HCT116 (cell line): Measurements from ENCODE around the gene TLE4. TPM values are rescaled to one million over a fixed set of nuclear protein-coding genes. Genes with fewer than 3 reads are reported as not detected.
"Not testable (repeated sequence)": the region's sequence is repeated elsewhere in the genome, so short reads cannot be mapped to it uniquely, and the experiment has no call there.

Source experiments
- ATAC-seq: fragments of 200-7000 bp; cut with Tn5 transposase; 2 replicates; pipeline ENCODE4 v1.9.1; 2020; ENCODE audit warnings: mild to moderate bottlenecking, moderate library complexity
- BruUV-seq: library from RNA; stranded (reverse); fragments of 400-500 nt; replicated peaks from 2 replicates; lab custom pipeline; 2021; lab: Mats Ljungman, UMichigan
- CTCF ChIA-PET: fragments of 300-600 bp; sonication (Branson Sonifier 250); formaldehyde crosslinking; loops from one replicate; lab custom pipeline; 2021; ENCODE audit warnings: antibody characterized with exemption; lab: Charles Lee
- POLR2A ChIA-PET: fragments of 300-600, 350-600 bp; sonication (Branson Sonifier 250); formaldehyde crosslinking; loops from one replicate; lab custom pipeline; 2021; ENCODE audit warnings: antibody characterized with exemption; lab: Charles Lee
- RAD21 ChIA-PET, 2 experiments: fragments of 300-600 bp; sonication (Branson Sonifier 250); formaldehyde crosslinking; loops; one replicate each; lab custom pipeline; 2023; ENCODE audit warnings: low total read pairs in 2 of 2; ENCODE audit not compliant: uncharacterized antibody in 2 of 2, unreplicated experiment in 2 of 2, low non-redundant PET in 1 of 2; lab: Charles Lee
- DNase-seq: peaks from one replicate; pipeline ENCODE4 v3.0.0-alpha.2; 2010; ENCODE audit warnings: low read depth, low spot score
- H2AFZ ChIP-seq: fragments of 200-600 bp; shearing (Covaris generic), sonication (generic); 2 replicates; pipeline ENCODE4 v1.6.1; 2017; ENCODE audit warnings: low read depth, mixed run types, mixed read lengths, antibody characterized with exemption, low read length; ENCODE audit not compliant: poor library complexity, severe bottlenecking
- H3K27ac ChIP-seq: 2 replicates; pipeline ENCODE4 v1.5.1; 2012; ENCODE audit warnings: low read depth, low read length
- H3K27me3 ChIP-seq: fragments of 200-600 bp; sonication (generic); 2 replicates; pipeline ENCODE4 v1.6.1; 2016; ENCODE audit warnings: mixed run types, low read length, mixed read lengths; ENCODE audit not compliant: insufficient read depth
- H3K36me3 ChIP-seq, 2 experiments: fragments of 200-500 bp in 1 of 2; fragments of 200-600 bp in 1 of 2; sonication (Bioruptor generic) in 1 of 2; sonication (generic) in 1 of 2; 2 replicates each; pipeline versions ENCODE4 v1.5.1 to v1.6.1; 2014 to 2016; ENCODE audit warnings: low read length in 2 of 2, inconsistent platforms in 1 of 2, mixed read lengths in 1 of 2, mixed run types in 1 of 2; ENCODE audit not compliant: insufficient read depth in 2 of 2, control insufficient read depth in 1 of 2
- H3K4me1 ChIP-seq, 2 experiments: fragments of 200-600 bp in 1 of 2; sonication (generic) in 1 of 2; 2 replicates each; pipeline versions ENCODE4 v1.5.1 to v1.6.1; 2012 to 2017; ENCODE audit warnings: low read length in 2 of 2, inconsistent platforms in 1 of 2, mild to moderate bottlenecking in 1 of 2, mixed read lengths in 1 of 2, mixed run types in 1 of 2, moderate library complexity in 1 of 2; ENCODE audit not compliant: insufficient read depth in 2 of 2, control insufficient read depth in 1 of 2
- H3K4me2 ChIP-seq: fragments of 200-600 bp; sonication (generic); 2 replicates; pipeline ENCODE4 v1.6.1; 2017; ENCODE audit warnings: mixed run types, low read length, mixed read lengths
- H3K4me3 ChIP-seq, 2 experiments: fragments of 200-600 bp in 1 of 2; sonication (generic) in 1 of 2; replicated peaks in 1 of 2; 2 replicates each; pipeline ENCODE4 v1.5.1; 2011 to 2016; ENCODE audit warnings: low read length in 2 of 2, control low read depth in 1 of 2, low read depth in 1 of 2, mild to moderate bottlenecking in 1 of 2, mixed read lengths in 1 of 2, mixed run types in 1 of 2
- H3K79me2 ChIP-seq: fragments of 200-600 bp; sonication (generic); 2 replicates; pipeline ENCODE4 v1.6.1; 2017; ENCODE audit warnings: mild to moderate bottlenecking, mixed run types, low read length, moderate library complexity, mixed read lengths; ENCODE audit not compliant: insufficient read depth
- H3K9ac ChIP-seq: fragments of 200-600 bp; sonication (generic); 2 replicates; pipeline ENCODE4 v1.6.1; 2016; ENCODE audit warnings: low read length, mixed read lengths
- H3K9me2 ChIP-seq: fragments of 200-600 bp; sonication (generic), shearing (Covaris generic); 2 replicates; pipeline ENCODE4 v1.6.1; 2017; ENCODE audit warnings: mixed run types, mild to moderate bottlenecking, moderate library complexity; ENCODE audit not compliant: insufficient read depth
- H3K9me3 ChIP-seq, 2 experiments: fragments of 200-500 bp in 1 of 2; fragments of 200-600 bp in 1 of 2; sonication (Bioruptor generic) in 1 of 2; sonication (generic) in 1 of 2; 2 replicates each; pipeline ENCODE4 v1.6.1; 2014 to 2017; ENCODE audit warnings: low read length in 2 of 2, mixed read lengths in 2 of 2, inconsistent platforms in 1 of 2, low read depth in 1 of 2, mild to moderate bottlenecking in 1 of 2, mixed run types in 1 of 2, moderate library complexity in 1 of 2; ENCODE audit not compliant: control insufficient read depth in 1 of 2, insufficient read depth in 1 of 2
- H4K20me1 ChIP-seq: fragments of 200-600 bp; sonication (generic), shearing (Covaris generic); 2 replicates; pipeline ENCODE4 v1.6.1; 2017; ENCODE audit warnings: mixed run types, mild to moderate bottlenecking, moderate library complexity; ENCODE audit not compliant: insufficient read depth
- CBX3 ChIP-seq: IDR thresholded peaks from 2 replicates; pipeline ENCODE4 v1.6.1; 2012; ENCODE audit warnings: low read depth
- CEBPB ChIP-seq: IDR thresholded peaks from 2 replicates; pipeline ENCODE4 v1.6.1; 2012; ENCODE audit warnings: low read depth
- ELF1 ChIP-seq: IDR thresholded peaks from 2 replicates; pipeline ENCODE4 v1.6.1; 2012; ENCODE audit warnings: low read depth, borderline replicate concordance
- EZH2 ChIP-seq: fragments of 200-600 bp; sonication (generic); IDR thresholded peaks from 2 replicates; pipeline ENCODE4 v1.6.1; 2017; ENCODE audit warnings: antibody characterized with exemption, mixed run types
- EZH2phosphoT487 ChIP-seq: fragments of 200-600 bp; IDR thresholded peaks from 2 replicates; pipeline ENCODE4 v1.6.1; 2018; ENCODE audit warnings: antibody characterized with exemption, borderline replicate concordance
- FOSL1 ChIP-seq: IDR thresholded peaks from 2 replicates; pipeline ENCODE4 v1.6.1; 2012; ENCODE audit warnings: low read depth
- POLR2A ChIP-seq: IDR thresholded peaks from 2 replicates; pipeline ENCODE4 v1.7.0; 2011; ENCODE audit warnings: borderline replicate concordance; ENCODE audit not compliant: insufficient read depth, insufficient read length; ENCODE audit errors: extremely low read depth
- SIN3A ChIP-seq: IDR thresholded peaks from 2 replicates; pipeline ENCODE4 v1.6.1; 2012; ENCODE audit warnings: low read depth
- SP1 ChIP-seq: IDR thresholded peaks from 2 replicates; pipeline ENCODE4 v1.6.1; 2012; ENCODE audit warnings: low read depth
- SRF ChIP-seq: IDR thresholded peaks from 2 replicates; pipeline ENCODE4 v1.6.1; 2012; ENCODE audit warnings: low read depth
- ZFX ChIP-seq: fragments of 450-650 bp; IDR thresholded peaks from 2 replicates; pipeline ENCODE4 v1.6.1; 2017
- intact Hi-C: fragments of 100-400 bp; cut with micrococcal nuclease; formaldehyde crosslinking; loops from 2 replicates; pipeline ENCODE4 v1.10.0; 2022
- total RNA-seq: library from RNA; stranded (reverse); gene quantifications from one replicate; pipeline ENCODE4 v1.2.1, GENCODE V29; 2021; ENCODE audit not compliant: unreplicated experiment
- TF ChIP-seq, protein P1 (sequence below): IDR thresholded peaks from 2 replicates; pipeline ENCODE4 v1.6.1; 2012
- TF ChIP-seq, protein P2 (sequence below): IDR thresholded peaks from 2 replicates; pipeline ENCODE4 v1.6.1; 2012; ENCODE audit warnings: low read depth
- TF ChIP-seq, protein P3 (sequence below), 3 experiments: fragments of 200-600 bp in 1 of 3; sonication (generic) in 1 of 3; IDR thresholded peaks in 2 of 3; conservative IDR thresholded peaks in 1 of 3; 2 replicates each; pipeline ENCODE4 v1.5.1; 2012 to 2017; ENCODE audit warnings: low read depth in 2 of 3, low read length in 2 of 3, antibody characterized with exemption in 1 of 3, borderline replicate concordance in 1 of 3, control low read depth in 1 of 3, mild to moderate bottlenecking in 1 of 3, mixed read lengths in 1 of 3, mixed run types in 1 of 3, moderate library complexity in 1 of 3; ENCODE audit not compliant: insufficient read depth in 1 of 3

The TLE4 gene
- total RNA-seq, 1 experiment from 2014 or later = 0.39 TPM

DNA sequence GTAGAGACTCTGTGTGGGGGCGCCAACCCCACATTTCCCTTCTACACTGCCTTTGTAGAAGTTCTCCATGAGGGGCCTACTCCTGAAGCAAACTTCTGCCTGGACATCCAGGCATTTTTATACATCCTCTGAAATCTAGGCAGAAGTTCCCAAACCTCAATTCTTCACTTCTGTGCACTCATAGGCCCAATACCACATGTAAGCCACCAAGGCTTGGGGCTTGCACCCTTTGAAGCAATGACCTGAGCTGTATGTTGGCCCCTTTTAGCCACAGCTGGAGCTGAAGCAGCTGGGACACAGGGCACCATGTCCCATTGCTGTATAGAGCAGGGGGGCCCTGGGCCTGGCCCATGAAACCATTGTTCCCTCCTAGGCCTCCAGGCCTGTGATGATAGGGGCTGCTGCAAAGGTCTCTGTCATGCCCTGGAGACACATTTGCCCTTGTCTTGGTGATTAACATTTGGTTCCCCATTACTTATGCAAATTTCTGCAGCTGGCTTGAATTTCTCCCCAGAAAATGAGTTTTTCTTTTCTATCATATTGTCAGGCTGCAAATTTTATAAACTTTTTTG is 180.2 kb downstream of the TLE4 start:
- CTCF ChIA-PET, H3K4me3 ChIP-seq, POLR2A ChIA-PET, intact Hi-C loops, H3K36me3 ChIP-seq, H3K9me2 ChIP-seq, H3K9me3 ChIP-seq, ATAC-seq, H3K9ac ChIP-seq, BruUV-seq, RAD21 ChIA-PET, DNase-seq, H4K20me1 ChIP-seq, H3K4me1 ChIP-seq, H3K27ac ChIP-seq, H3K4me2 ChIP-seq, H3K27me3 ChIP-seq, H3K79me2 ChIP-seq, H2AFZ ChIP-seq: not testable (repeated sequence)

DNA sequence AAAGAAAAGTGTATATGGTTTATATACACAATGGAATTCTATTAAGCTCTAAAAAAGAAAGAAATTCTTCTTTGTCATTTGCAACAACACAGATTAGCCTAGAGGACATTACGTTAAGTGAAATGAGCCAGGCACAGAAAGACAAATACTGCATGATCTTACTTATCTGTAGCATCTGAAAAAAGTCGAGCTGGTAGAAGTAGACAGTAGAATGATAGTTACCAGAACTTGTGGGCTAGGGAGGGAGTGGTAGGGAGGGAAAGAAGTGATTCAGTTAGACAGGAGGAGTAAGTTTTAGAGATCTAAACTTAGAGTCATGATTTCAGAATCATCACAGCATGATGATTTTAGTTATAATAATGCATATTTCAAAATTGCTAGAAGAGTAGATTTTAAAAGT is 184.6 kb downstream of the TLE4 start:
- RAD21 ChIA-PET = no interaction called here
- no peak overlapping the region for H3K27ac ChIP-seq
- H3K36me3 ChIP-seq = no peaks in the 10 kb centered on the region
- DNase-seq = no peak
- CTCF ChIA-PET = no interaction called here
- no peaks in the 10 kb centered on the region for H3K4me1 ChIP-seq
- no peak for ATAC-seq
- no peaks in the 10 kb centered on the region for H3K27me3 ChIP-seq
- peaks cover 0 to 5% of the 10 kb centered on the region in 2 experiments; a peak in 2 of 4 replicates for H3K9me3 ChIP-seq
- H4K20me1 ChIP-seq = no peaks in the 10 kb centered on the region
- H3K4me3 ChIP-seq = no peak overlapping the region
- no peak for TF ChIP-seq POLR2A
- no peak for TF ChIP-seq EZH2phosphoT487
- no peak for TF ChIP-seq EZH2
- TF ChIP-seq, protein P1, sequence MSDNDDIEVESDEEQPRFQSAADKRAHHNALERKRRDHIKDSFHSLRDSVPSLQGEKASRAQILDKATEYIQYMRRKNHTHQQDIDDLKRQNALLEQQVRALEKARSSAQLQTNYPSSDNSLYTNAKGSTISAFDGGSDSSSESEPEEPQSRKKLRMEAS = no peak
- TF ChIP-seq SRF = no peak
- no peak for TF ChIP-seq SIN3A
- no peak for TF ChIP-seq FOSL1
- TF ChIP-seq, protein P2, sequence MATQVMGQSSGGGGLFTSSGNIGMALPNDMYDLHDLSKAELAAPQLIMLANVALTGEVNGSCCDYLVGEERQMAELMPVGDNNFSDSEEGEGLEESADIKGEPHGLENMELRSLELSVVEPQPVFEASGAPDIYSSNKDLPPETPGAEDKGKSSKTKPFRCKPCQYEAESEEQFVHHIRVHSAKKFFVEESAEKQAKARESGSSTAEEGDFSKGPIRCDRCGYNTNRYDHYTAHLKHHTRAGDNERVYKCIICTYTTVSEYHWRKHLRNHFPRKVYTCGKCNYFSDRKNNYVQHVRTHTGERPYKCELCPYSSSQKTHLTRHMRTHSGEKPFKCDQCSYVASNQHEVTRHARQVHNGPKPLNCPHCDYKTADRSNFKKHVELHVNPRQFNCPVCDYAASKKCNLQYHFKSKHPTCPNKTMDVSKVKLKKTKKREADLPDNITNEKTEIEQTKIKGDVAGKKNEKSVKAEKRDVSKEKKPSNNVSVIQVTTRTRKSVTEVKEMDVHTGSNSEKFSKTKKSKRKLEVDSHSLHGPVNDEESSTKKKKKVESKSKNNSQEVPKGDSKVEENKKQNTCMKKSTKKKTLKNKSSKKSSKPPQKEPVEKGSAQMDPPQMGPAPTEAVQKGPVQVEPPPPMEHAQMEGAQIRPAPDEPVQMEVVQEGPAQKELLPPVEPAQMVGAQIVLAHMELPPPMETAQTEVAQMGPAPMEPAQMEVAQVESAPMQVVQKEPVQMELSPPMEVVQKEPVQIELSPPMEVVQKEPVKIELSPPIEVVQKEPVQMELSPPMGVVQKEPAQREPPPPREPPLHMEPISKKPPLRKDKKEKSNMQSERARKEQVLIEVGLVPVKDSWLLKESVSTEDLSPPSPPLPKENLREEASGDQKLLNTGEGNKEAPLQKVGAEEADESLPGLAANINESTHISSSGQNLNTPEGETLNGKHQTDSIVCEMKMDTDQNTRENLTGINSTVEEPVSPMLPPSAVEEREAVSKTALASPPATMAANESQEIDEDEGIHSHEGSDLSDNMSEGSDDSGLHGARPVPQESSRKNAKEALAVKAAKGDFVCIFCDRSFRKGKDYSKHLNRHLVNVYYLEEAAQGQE = no peak
- no peak for TF ChIP-seq CBX3
- TF ChIP-seq CEBPB = no peak
- no peak for TF ChIP-seq SP1
- TF ChIP-seq ZFX = no peak
- TF ChIP-seq, protein P3, sequence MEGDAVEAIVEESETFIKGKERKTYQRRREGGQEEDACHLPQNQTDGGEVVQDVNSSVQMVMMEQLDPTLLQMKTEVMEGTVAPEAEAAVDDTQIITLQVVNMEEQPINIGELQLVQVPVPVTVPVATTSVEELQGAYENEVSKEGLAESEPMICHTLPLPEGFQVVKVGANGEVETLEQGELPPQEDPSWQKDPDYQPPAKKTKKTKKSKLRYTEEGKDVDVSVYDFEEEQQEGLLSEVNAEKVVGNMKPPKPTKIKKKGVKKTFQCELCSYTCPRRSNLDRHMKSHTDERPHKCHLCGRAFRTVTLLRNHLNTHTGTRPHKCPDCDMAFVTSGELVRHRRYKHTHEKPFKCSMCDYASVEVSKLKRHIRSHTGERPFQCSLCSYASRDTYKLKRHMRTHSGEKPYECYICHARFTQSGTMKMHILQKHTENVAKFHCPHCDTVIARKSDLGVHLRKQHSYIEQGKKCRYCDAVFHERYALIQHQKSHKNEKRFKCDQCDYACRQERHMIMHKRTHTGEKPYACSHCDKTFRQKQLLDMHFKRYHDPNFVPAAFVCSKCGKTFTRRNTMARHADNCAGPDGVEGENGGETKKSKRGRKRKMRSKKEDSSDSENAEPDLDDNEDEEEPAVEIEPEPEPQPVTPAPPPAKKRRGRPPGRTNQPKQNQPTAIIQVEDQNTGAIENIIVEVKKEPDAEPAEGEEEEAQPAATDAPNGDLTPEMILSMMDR (IDR thresholded peaks at IDR 0.05 in 2 of 3, conservative IDR thresholded peaks at IDR 0.05 in 1 of 3; ENCODE audit: borderline replicate concordance in 1 of 3, insufficient read depth in 1 of 3, low read depth in 2 of 3, low read length in 2 of 3) = no peak
- no peak for TF ChIP-seq ELF1
- no peak overlapping the region for H3K9ac ChIP-seq
- no peaks in the 10 kb centered on the region for H3K9me2 ChIP-seq
- BruUV-seq = no TSS peak
- no peak overlapping the region for H2AFZ ChIP-seq
- no peaks in the 10 kb centered on the region for H3K79me2 ChIP-seq
- intact Hi-C loops = no loop called here
- POLR2A ChIA-PET = no interaction called here
- H3K4me2 ChIP-seq = no peak overlapping the region
